Cortex of kidney (tissue), 1 donor: ENCODE data around the gene SLC6A20.
"Not testable (repeated sequence)": the region's sequence is repeated elsewhere in the genome, so short reads cannot be mapped to it uniquely, and the experiment has no call there.

Experiments used
- DNase-seq: peaks from one replicate; lab custom pipeline; 2025; lab: John Stamatoyannopoulos, UW

Gene SLC6A20

GRCh38 chr3:45758871-45759270, 37.5 kb downstream of the SLC6A20 start:
- DNase-seq = no peak

GRCh38 chr3:45757141-45757540, 39.2 kb downstream of the SLC6A20 start:
- DNase-seq = not testable (repeated sequence)

- DNase-seq = no peak
These were observed 40.3 kb downstream of the SLC6A20 start for GRCh38 chr3:45756055-45756454.

- DNase-seq = no peak
These were observed 41.9 kb downstream of the SLC6A20 start for GRCh38 chr3:45754461-45754860.

GRCh38 chr3:45753095-45753494, 43.2 kb downstream of the SLC6A20 start:
- no peak for DNase-seq

- DNase-seq = no peak
These were observed 44.6 kb downstream of the SLC6A20 start for GRCh38 chr3:45751537-45752242.

GRCh38 chr3:45749880-45750279, 46.5 kb downstream of the SLC6A20 start:
- no peak for DNase-seq

- DNase-seq = not testable (repeated sequence)
These were observed 47.2 kb downstream of the SLC6A20 start for GRCh38 chr3:45749036-45749600.

- no peak for DNase-seq
These were observed 48.3 kb downstream of the SLC6A20 start for GRCh38 chr3:45748068-45748467.

- no peak for DNase-seq
These were observed 49.3 kb downstream of the SLC6A20 start for GRCh38 chr3:45746777-45747622.

GRCh38 chr3:45746165-45746776, 50.1 kb downstream of the SLC6A20 start:
- DNase-seq = no peak

- no peak for DNase-seq
These were observed 53.8 kb downstream of the SLC6A20 start for GRCh38 chr3:45742461-45743089.

- no peak for DNase-seq
These were observed 54.4 kb downstream of the SLC6A20 start for GRCh38 chr3:45741742-45742460.

- no peak for DNase-seq
These were observed 55.1 kb downstream of the SLC6A20 start for GRCh38 chr3:45741247-45741646.

GRCh38 chr3:45739991-45740390, 56.3 kb downstream of the SLC6A20 start:
- DNase-seq = no peak

GRCh38 chr3:45737234-45737633, 59.1 kb downstream of the SLC6A20 start:
- DNase-seq = no peak

GRCh38 chr3:45736707-45737106, 59.6 kb downstream of the SLC6A20 start:
- no peak for DNase-seq

- DNase-seq = no peak
These were observed 65.8 kb downstream of the SLC6A20 start for GRCh38 chr3:45730409-45731154.

- no peak for DNase-seq
These were observed 66.7 kb downstream of the SLC6A20 start for GRCh38 chr3:45729614-45730013.

GRCh38 chr3:45724911-45725310, 71.4 kb downstream of the SLC6A20 start:
- no peak for DNase-seq
